Measurements from ENCODE around the gene ZNF180.
"Not testable (repeated sequence)": the region's sequence is repeated elsewhere in the genome, so short reads cannot be mapped to it uniquely, and the experiment has no call there.

The ZNF180 gene

GRCh38 chr19:44499962-44500949 lies at the start of gene ZNF180:
TSS of gene ZNF180 (minus strand) at chr19:44500522. CDS start at chr19:44497334, 3,188 bp downstream.
- peak; percentile 93 for DNase-seq (ENCODE audit: low read depth)

DNA sequence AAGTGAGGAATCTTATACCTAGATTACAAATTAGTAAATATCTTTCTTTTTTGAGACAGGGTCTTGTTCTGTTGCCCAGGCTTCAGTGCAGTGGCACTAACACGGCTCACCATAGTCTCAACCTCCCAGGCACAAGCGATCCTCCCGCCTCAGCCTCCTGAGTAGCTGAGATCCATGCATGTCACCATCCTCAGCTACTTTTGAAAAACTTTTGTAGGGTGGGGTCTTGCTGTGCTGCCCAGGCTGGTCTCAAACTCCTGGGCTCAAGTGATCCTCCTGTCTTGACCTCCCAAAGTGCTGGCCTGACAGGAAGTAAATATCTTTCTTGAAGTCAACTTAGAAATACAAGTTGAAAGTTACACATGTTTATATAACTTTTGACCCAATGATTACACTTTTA lies 49.2 kb upstream of the ZNF180 start:
- no peak for DNase-seq (ENCODE audit: low read depth)

DNA sequence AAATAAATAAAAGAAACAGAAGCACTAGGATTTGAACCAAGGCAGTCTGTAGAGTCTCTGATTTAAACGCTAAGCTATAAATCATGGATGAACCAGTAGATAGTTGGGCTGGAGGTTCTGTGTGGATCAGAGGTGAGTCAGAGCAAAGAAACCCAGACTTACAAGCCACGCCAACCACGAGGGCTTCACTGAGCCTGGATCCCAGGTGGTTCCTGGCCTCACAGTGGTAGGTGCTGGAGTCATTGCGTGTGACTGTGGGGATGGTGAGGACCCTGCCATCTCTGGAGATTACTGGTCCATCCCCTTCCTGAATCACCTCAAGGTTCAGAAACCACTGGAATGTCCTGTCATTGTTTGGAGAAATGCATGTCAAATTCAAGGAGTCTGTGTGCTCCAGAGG lies 48.4 kb upstream of the ZNF180 start:
- no peak for DNase-seq (ENCODE audit: low read depth)

DNA sequence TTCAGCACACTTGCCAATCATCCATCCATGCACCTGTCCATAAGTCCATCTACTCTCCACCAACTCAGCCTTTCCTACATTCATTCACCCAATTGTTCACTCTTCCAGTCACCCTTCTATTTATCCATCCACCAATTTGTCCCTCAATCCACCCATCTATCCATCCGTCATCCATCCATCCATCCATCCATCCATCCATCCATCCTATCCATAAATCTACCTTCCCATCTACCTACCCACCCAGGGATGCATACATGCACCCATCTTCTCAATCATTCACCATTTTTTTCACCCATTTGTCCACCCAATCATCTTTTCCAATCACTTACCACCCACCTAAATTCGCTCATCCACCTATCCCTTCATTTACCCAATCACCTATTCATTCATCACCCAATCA lies 43.7 kb upstream of the ZNF180 start:
- DNase-seq (ENCODE audit: low read depth): no peak

DNA sequence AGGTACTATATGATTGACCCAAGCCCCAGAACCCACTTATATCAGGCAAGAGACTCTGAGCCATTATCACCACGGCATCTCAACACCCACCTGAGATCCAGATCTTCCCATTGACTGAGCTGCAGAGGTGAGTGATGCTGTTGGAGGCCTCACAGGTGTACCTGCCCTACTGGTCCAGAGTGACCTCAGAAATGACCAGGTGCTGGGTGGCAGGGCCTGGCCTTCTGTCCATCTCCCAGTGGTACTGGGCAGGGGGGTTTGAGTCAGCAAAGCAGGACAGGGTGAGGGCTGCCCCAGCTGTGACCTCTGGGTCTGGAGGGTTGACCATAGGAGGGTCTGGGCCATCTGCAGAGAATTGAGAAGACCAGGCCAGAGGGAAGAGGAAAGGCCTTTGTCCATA lies 42.3 kb upstream of the ZNF180 start:
- no peak for DNase-seq (ENCODE audit: low read depth)

DNA sequence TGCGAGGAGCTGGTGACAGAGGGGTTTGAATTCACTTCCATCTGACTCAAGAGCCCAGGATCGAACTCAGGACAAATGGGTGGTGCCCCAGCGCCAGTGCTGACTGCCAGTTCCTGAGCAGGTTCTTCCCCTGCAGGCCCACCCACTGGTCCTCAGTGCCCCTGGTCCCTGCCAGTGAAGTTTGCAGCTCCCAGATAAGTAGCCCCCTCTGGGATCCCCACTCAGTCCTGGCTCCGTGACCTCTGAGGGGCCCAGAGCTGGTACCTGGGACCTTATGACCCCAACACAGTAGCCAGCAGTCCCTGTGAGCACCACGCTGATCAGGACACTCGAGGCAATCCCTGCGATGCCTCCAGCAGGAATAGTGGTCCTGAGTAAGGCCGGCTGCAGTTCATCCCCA lies 40.4 kb upstream of the ZNF180 start:
- no peak for DNase-seq (ENCODE audit: low read depth)

DNA sequence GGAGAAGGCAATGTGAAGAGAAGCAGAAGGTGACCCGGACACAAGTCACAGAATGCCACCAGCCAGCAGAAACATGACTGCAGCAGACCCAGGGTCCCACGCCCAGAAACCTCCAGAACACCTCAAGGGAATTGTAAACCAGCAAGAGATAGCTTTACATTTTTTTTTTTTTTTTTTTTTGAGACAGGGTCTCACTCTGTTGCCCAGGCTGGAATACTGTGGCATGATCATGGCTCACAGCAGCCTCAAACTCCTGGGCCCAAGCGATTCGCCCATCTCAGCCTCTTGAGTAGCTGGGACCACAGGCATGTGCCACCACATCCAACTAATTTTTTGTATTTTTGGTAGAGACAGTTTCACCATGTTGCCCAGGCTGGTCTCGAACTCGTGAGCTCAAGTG lies 39.7 kb upstream of the ZNF180 start:
- DNase-seq (ENCODE audit: low read depth): no peak

DNA sequence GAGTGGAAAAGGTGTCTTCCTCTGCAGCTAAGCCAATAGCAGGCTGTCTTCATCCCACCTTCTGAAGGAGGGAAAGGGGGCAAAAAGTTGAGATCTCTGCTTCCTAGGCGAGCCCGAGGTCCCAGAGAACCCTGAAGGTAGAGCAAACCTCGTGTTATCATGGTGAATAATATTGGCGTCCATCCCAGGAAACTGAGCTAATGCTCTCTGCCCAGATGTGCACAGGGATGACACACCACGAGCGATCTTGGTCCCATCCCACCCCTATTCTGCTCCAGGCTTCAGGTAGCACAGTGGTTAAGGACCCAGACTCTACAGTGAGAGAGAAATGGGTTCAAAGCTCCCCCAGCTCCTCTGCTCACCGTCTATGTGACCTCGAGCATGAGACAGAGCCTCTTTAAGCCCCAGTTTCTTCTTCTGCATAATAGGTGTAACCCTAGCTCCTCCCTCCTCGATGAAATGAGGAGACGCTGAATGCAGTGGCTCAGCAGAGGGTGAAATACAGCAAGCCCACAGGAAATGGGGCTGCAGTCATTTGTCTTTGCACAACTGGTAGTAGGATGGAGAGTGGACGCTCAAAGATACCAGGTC lies 39.0 kb upstream of the ZNF180 start:
- no peak for DNase-seq (ENCODE audit: low read depth)

DNA sequence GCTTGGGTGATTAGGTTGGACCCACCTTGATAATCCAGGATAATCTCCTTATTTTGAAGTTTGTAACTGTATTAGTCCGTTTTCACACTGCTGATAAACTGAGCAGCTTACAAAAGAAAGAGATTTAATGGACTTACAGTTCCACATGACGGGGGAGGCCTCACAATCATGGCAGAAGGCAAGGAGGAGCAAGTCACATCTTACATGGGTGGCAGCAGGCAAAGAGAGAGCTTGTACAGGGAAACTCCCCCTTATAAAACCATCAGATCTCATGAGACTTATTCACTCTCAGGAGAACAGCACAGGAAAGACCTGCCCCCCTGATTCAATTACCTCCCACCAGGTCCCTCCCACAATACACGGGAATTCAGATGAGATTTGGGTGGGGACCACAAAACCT lies 35.0 kb upstream of the ZNF180 start:
- not testable (repeated sequence) for DNase-seq (ENCODE audit: low read depth)

- DNase-seq (ENCODE audit: low read depth): no peak
Observed at GRCh38 chr19:44532819-44533218, 32.5 kb upstream of the ZNF180 start.

DNA sequence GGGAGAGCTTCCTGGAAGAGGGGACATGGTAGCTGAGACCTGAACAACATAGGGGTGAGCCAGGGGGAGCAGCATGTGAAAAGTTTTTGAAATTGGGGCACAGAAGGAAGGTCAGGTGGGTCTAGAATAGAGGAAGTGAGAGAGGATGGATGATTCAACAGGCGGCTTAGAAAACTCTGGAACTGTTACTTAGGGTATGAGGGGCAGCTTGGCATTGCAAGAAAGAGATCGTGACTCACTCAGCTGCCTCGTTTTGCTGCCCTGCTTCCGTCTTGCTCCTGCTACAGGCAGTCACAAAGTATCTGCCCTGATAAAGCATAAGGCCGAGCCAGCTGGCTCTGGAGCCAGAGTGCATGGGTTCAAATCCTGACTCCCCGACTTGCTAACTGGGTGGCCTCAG lies 30.5 kb upstream of the ZNF180 start:
- DNase-seq (ENCODE audit: low read depth): no peak

DNA sequence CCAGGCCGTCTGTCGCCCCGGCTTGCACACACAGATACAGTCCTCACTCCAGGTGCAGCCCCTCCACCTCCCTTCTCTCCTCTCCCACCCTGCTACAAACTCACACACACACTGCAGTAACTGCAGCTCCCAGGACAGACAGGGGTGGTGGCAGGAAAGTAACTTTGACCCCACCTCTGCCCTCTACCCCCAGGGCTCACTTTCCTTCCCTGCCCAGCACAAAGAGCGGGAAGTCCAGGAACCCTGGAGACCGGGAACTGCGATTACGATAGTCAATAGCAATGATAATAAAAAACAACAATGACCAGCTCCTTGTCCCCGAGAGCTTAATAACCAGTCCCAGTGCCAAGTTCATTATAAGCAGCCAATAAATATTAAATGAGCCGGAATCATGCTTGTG lies 29.2 kb upstream of the ZNF180 start, which contains the start of gene CEACAM20:
Gene CEACAM20, minus strand, starts transcription at position 140 of the 400 bp plus-strand sequence. CDS start 166 bp downstream, outside the sequence.
- DNase-seq (ENCODE audit: low read depth): no peak

DNA sequence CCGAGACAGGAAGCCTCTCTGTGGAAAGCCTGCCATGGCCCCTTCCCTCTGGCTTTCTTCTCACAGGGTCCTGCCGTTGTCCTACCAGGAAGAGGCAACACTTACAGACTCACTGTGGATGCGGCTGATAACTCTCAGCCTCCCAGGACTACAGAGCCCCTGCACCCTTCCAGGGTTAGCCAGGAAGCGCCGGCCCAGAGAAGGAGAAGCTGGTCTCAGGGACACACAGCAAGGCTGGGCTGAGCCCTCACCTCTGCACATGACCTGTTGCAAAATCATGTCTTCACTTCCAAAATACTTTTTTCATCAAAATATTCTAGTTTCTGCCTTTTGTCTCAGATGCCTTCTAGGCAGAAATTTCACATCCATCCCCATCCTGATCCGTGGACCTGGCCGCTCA lies 27.2 kb upstream of the ZNF180 start:
- DNase-seq (ENCODE audit: low read depth): no peak

GRCh38 chr19:44525721-44526430 lies 25.6 kb upstream of the ZNF180 start:
- DNase-seq (ENCODE audit: low read depth): no peak

GRCh38 chr19:44521370-44521769 lies 21.0 kb upstream of the ZNF180 start:
- no peak for DNase-seq (ENCODE audit: low read depth)

DNA sequence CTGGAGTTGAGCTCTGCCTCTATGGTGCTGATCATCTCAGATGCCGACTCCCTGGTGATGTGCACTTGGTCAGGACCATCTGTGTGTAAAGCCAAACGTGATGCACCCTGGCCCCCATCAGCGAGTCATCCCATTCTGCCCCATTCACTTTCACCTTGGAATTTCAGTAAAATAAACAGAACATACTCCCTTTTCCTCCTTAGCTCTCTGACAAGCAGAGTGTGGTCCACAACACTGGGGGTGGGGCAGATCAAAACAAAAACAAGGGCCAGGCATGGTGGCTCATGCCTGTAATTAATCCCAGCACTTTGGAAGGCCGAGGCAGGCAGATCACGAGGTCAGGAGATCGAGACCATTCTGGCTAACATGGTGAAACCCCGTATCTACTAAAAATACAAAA lies 16.8 kb upstream of the ZNF180 start:
- no peak for DNase-seq (ENCODE audit: low read depth)

- no peak for DNase-seq (ENCODE audit: low read depth)
Observed at GRCh38 chr19:44515907-44516306, 15.6 kb upstream of the ZNF180 start.

DNA sequence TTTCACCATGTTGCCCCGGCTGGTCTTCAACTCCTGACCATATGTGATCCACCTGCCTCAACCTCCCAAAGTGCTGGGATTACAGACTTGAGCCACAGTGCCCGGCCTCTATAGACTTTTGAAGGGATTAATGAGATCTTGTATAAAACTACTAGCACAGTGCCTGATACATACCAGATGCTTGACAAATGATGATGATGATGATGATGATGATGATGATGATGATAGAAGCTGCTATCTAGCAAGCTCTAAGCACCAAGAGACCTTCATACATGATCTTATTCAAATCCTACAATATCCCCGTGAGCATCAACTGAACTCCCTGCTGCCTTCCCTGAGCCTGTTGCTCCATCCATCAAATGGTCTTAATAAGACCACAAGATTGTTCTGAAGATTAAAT lies 14.7 kb upstream of the ZNF180 start:
- DNase-seq (ENCODE audit: low read depth): no peak

DNA sequence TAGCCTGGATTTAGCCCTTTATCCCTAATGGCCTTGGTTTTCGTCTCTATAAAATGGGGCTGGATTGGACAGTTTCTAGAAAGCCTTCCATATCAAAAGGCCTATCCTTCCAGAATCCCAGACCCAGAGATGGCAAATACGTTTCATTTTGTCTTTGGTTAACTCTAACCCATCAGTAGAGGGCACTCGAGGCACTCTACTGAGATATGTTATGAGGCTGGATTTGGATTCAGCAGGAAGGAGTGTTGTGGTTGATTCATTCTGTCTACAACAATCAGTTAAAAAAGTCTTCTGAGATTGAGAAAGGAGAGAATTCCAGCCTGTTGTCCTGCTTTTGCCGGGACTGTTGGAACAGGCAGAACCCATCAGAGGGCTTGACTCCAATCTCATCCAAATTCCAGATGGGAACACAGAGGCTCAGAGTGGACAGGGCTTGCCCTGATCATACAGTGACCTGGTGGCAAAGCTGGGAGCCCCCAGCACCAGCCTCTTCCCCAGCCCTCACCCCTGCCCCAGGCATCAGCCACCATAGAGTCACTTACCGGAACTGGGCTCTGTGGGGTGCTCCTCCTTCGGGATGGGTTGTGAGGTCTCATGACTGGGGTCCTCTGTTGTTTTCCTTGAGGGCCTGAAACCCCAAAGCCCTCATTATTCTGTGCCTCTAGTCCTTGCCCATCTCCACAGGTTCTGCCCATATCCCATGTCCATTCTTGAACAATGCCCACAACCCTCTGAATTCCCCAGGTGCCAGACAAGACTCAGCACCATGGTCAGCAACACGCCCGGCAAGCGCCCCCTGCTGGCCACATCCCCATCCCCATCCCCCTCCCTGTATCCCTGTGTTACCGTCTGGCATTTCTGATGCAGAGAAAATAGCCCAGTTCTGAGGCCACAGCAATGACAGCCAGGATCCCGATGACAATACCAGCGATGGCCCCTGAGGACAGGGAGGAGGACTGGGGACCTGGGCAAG lies 12.3 kb upstream of the ZNF180 start:
- DNase-seq (ENCODE audit: low read depth): no peak

DNA sequence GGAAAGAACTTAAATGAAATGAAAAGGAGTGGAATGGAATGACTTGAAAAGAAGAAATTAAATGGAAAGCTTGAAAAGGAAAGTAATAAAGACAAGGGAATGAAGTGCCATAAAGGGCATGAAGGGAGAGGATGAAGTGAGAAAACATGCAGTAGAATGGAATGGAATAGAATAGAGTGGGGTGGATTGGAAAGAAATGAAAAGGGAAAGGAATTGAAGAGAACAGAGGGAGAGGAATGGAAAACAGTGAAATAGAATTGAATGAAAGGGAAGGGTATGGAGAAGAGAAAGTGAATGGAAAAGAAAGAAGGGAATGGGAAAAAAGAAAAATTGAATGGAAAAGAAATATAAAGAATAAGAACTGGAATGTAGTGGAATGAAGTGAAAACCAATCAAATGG lies 9.2 kb upstream of the ZNF180 start:
- no peak for DNase-seq (ENCODE audit: low read depth)

DNA sequence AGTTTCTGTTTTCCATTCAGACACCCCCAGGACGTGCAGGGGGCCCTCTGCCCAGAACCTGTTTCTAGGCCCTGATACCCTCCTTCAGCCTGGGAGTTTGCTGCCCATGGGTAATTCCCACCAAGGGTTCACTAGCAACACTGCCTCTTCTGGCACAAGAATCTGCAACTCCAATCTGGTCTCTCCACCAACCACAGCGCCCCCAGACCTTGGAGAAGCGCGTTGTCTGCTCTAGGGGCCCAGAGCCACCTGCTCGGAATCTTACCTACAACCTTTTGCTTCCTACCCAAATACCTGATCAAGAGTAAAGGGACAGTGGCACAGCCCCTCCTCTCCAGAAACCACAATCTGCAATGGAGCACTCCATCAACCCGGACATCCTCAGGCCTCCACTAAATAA lies 763 bp downstream of the ZNF180 start:
- DNase-seq (ENCODE audit: low read depth): no peak

DNA sequence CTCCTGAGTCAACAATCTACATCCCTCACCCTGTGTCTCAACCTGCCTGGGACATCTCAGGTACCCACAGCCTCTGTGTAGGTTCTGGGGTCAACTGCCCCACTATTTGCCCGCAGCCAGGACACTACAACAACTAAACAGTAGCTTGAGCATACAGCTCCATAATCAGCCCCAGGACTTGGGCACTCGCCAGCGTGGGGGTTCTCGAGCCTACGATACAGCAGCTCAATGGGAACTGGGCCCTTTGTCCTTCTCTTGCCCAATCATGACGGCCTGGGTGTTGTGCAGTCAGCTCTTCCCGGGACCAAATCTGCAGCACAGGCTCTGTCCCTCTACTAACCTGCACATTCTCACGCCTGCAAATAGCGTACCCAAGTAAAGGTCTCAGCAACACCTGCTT lies 1.3 kb downstream of the ZNF180 start:
- DNase-seq (ENCODE audit: low read depth): no peak
